ENCODE results near the gene DIAPH2. TPM values are rescaled to one million over a fixed set of nuclear protein-coding genes. Genes with fewer than 3 reads are reported as not detected.
A peak's percentile ranks its signal among the peaks of the same experiment; 100 is the strongest.

Gene DIAPH2
- total and polyA plus RNA-seq, 2 of the 13 experiments (the other 11 are each of a cell fraction or from before 2014, with no cell fraction given), result 2.1 to 8.5 TPM

DNA sequence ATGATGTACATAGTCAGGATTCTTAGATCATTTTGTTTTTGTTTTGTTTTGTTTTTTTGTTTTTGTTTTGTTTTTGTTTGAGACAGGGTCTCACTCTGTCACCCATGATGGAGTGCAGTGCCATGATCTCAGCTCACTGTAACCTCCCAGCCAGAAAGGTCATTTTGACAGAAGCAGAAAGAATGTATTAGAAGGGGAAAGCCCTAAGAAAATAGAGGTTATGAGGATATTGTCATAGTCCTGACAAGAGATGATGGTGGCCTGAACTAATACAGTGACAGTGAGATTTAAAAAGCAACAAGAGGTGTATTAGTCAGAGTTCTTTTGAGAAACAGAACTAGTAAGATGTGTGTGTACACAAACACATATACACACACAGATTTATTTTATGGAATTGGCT is 702.4 kb downstream of the DIAPH2 start (continued):
- TF ChIP-seq SATB2 (CRISPR knock-in tag; IDR thresholded peaks at IDR 0.05) (no peak), ZFP1 (CRISPR knock-in tag; IDR thresholded peaks at IDR 0.05) (no peak), PCBP1 (IDR thresholded peaks at IDR 0.05; ENCODE audit: borderline replicate concordance, low read depth, low read length) (no peak)

DNA sequence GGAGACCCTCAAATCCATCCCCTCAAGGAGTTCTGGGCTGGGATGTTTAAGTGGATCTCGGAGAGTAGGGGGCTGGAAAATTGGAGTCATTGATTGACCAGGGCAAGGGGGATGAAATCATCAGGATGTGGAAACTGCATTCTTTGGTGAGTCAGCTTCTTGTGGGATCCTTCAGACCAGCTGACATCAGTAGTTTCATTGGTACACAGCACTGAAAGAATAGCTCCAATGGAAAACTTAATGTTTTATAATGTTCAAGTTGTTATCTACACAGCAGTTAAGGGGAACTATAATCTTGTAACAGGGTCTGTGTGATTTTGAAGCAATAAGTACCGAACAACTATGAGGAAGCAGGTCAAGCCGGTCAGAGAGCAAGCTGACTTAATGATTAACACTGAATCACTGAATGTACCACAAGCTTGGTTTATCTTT is 705.1 kb downstream of the DIAPH2 start:
- Histone ChIP-seq H3K36me3 (replicated peaks in 1 of 2; ENCODE audit: control insufficient read depth in 1 of 2, insufficient read depth in 2 of 2, low read length in 2 of 2) (no peaks in the 10 kb centered on the region), H4K20me1 (ENCODE audit: insufficient read depth, low read length) (no peaks in the 10 kb centered on the region), H3K9ac (ENCODE audit: insufficient read depth, low read depth, low read length) (no peak overlapping the region), H3K27me3 (ENCODE audit: control insufficient read depth in 1 of 2, insufficient read depth in 2 of 2, low read length in 2 of 2) (no peaks in the 10 kb centered on the region), H3K27ac (ENCODE audit: extremely low read length, insufficient read depth, low read length) (no peak overlapping the region), H3K4me2 (ENCODE audit: low read depth, low read length) (no peak overlapping the region), H3K4me3 (replicated peaks in 1 of 3; ENCODE audit: insufficient read depth in 1 of 3, low read depth in 2 of 3, low read length in 3 of 3) (no peak overlapping the region), H3K4me1 (ENCODE audit: insufficient read depth, low read length) (no peaks in the 10 kb centered on the region), H3K79me2 (ENCODE audit: insufficient read depth, low read length) (no peaks in the 10 kb centered on the region), H3K9me3 (ENCODE audit: low read length) (no peaks in the 10 kb centered on the region), H2AFZ (ENCODE audit: low read length) (no peak overlapping the region)
- no peak for DNase-seq (ENCODE audit: low spot score)
- CTCF ChIA-PET (ENCODE audit: low intra/inter-chr PET ratio, low total read pairs), result no interaction called here
- ATAC-seq, result no peak
- TF ChIP-seq, protein P1, sequence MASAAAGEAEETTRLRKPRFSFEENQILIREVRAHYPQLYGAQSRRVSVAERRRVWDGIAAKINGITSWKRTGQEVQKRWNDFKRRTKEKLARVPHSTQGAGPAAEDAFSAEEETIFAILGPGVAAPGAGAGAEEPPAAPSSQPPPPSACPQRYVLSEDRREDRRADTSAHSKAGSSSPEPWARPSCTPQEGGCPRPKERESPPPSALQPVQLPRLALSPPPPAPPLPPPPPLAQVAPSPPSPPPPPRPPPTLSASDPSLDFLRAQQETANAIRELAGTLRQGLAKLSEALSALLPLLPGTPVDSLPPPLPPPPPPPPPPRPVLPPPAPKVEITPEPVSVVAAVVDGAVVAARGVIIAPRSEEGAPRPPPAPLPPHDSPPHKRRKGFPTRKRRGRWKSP (CRISPR knock-in tag; IDR thresholded peaks at IDR 0.05), result no peak
- TF ChIP-seq DNMT1 (CRISPR knock-in tag; IDR thresholded peaks at IDR 0.05), result no peak
- 0 out of 2 replicates have a peak, but pooled peaks have one; percentile 22 for TF ChIP-seq FOSL2 (CRISPR knock-in tag; IDR thresholded peaks at IDR 0.05)
- POLR2A ChIA-PET, result no interaction called here
- in situ Hi-C loops (cut with HindIII; ENCODE audit: extremely low pct_ligation_motif_present, low pct_unique_long_range_greater_than_20kb), result no loop called here
- FAIRE-seq, result no peak
- intact Hi-C loops (cut with micrococcal nuclease; ENCODE audit: unreplicated experiment), result no loop called here
- no TSS peak for BruUV-seq (replicated peaks)
- WGBS (ENCODE audit: low lambda C conversion rate), result 82% methylated on average over 3 of the region's 3 CpGs

DNA sequence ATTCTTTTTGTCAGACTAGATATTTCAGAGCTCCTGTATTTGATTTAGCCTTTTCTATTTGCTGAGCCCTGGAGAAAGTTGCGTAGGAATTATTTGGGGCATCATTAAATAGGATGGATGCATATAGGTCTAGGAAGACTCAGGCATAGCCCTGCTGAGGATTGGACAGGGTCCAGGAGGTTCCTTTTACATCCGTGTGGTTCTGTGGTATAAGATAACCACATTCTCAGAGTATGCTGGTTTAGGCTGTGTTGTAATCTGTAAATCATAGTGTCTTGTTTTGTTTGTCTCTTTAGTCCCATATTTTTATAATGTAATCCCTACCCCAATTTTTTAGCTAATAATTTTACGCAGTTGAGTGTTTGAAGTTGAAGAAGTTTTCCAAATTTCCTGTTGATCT is 712.7 kb downstream of the DIAPH2 start:
- in situ Hi-C loops (cut with HindIII; ENCODE audit: extremely low pct_ligation_motif_present, low pct_unique_long_range_greater_than_20kb) (no loop called here), intact Hi-C loops (cut with micrococcal nuclease; ENCODE audit: unreplicated experiment) (no loop called here)
- no peak overlapping the region for H2AFZ ChIP-seq (ENCODE audit: low read length)
- H3K4me2 ChIP-seq (ENCODE audit: low read depth, low read length), result no peak overlapping the region
- no peaks in the 10 kb centered on the region for H3K36me3 ChIP-seq (replicated peaks in 1 of 2; ENCODE audit: control insufficient read depth in 1 of 2, insufficient read depth in 2 of 2, low read length in 2 of 2)
- ChIA-PET CTCF (ENCODE audit: low intra/inter-chr PET ratio, low total read pairs) (no interaction called here), POLR2A (no interaction called here)
- TF ChIP-seq ZNF670 (CRISPR knock-in tag; IDR thresholded peaks at IDR 0.05; ENCODE audit: borderline replicate concordance) (no peak), KDM6A (CRISPR knock-in tag; IDR thresholded peaks at IDR 0.05; ENCODE audit: low read depth) (no peak), ZNF432 (CRISPR knock-in tag; IDR thresholded peaks at IDR 0.05; ENCODE audit: borderline replicate concordance) (no peak), PHF20 (CRISPR knock-in tag; IDR thresholded peaks at IDR 0.05) (no peak), CHCHD3 (CRISPR knock-in tag; IDR thresholded peaks at IDR 0.05) (no peak), ZNF446 (CRISPR knock-in tag; IDR thresholded peaks at IDR 0.05) (no peak), ZNF569 (CRISPR knock-in tag; IDR thresholded peaks at IDR 0.05; ENCODE audit: borderline replicate concordance) (no peak)
- no peaks in the 10 kb centered on the region for H3K79me2 ChIP-seq (ENCODE audit: insufficient read depth, low read length)
- no peak overlapping the region for H3K27ac ChIP-seq (ENCODE audit: extremely low read length, insufficient read depth, low read length)
- H3K4me1 ChIP-seq (ENCODE audit: insufficient read depth, low read length), result 0 out of 2 replicates have a peak, but pooled peaks cover 9% of the 10 kb centered on the region
- FAIRE-seq (no peak), DNase-seq (ENCODE audit: low spot score) (no peak), ATAC-seq (no peak)
- H3K4me3 ChIP-seq (replicated peaks in 1 of 3; ENCODE audit: insufficient read depth in 1 of 3, low read depth in 2 of 3, low read length in 3 of 3), result no peak overlapping the region
- no TSS peak for BruUV-seq (replicated peaks)
- no peaks in the 10 kb centered on the region for H4K20me1 ChIP-seq (ENCODE audit: insufficient read depth, low read length)
- 93% methylated on average over 2 of the region's 3 CpGs for WGBS (ENCODE audit: low lambda C conversion rate)
- H3K9ac ChIP-seq (ENCODE audit: insufficient read depth, low read depth, low read length), result no peak overlapping the region
- no peaks in the 10 kb centered on the region for H3K9me3 ChIP-seq (ENCODE audit: low read length)
- H3K27me3 ChIP-seq (ENCODE audit: control insufficient read depth in 1 of 2, insufficient read depth in 2 of 2, low read length in 2 of 2), result no peaks in the 10 kb centered on the region

All from HepG2 (cell line).